Measurements from ENCODE around the gene FOXC1. TPM values are rescaled to one million over a fixed set of nuclear protein-coding genes. Genes with fewer than 3 reads are reported as not detected.

FOXC1 gene
- total and polyA plus RNA-seq, 2 experiments from 2014 or later, result 0.10 to 0.13 TPM

- TF ChIP-seq, protein P1, sequence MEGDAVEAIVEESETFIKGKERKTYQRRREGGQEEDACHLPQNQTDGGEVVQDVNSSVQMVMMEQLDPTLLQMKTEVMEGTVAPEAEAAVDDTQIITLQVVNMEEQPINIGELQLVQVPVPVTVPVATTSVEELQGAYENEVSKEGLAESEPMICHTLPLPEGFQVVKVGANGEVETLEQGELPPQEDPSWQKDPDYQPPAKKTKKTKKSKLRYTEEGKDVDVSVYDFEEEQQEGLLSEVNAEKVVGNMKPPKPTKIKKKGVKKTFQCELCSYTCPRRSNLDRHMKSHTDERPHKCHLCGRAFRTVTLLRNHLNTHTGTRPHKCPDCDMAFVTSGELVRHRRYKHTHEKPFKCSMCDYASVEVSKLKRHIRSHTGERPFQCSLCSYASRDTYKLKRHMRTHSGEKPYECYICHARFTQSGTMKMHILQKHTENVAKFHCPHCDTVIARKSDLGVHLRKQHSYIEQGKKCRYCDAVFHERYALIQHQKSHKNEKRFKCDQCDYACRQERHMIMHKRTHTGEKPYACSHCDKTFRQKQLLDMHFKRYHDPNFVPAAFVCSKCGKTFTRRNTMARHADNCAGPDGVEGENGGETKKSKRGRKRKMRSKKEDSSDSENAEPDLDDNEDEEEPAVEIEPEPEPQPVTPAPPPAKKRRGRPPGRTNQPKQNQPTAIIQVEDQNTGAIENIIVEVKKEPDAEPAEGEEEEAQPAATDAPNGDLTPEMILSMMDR (conservative IDR thresholded peaks at IDR 0.05; ENCODE audit: low read depth in 2 of 2), result no peak
- TF ChIP-seq, protein P2, sequence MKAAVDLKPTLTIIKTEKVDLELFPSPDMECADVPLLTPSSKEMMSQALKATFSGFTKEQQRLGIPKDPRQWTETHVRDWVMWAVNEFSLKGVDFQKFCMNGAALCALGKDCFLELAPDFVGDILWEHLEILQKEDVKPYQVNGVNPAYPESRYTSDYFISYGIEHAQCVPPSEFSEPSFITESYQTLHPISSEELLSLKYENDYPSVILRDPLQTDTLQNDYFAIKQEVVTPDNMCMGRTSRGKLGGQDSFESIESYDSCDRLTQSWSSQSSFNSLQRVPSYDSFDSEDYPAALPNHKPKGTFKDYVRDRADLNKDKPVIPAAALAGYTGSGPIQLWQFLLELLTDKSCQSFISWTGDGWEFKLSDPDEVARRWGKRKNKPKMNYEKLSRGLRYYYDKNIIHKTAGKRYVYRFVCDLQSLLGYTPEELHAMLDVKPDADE (IDR thresholded peaks at IDR 0.05), result no peak
- TF ChIP-seq CREB1 (CRISPR knock-in tag; IDR thresholded peaks at IDR 0.05; ENCODE audit: low read depth) (no peak), POLR2AphosphoS5 (IDR thresholded peaks at IDR 0.05; ENCODE audit: low read depth) (no peak), JUNB (IDR thresholded peaks at IDR 0.05; ENCODE audit: unreplicated experiment) (no peak), EZH2 (IDR thresholded peaks at IDR 0.05; ENCODE audit: low read depth, unreplicated experiment) (no peak), ZNF114 (CRISPR knock-in tag; IDR thresholded peaks at IDR 0.05) (no peak)
- TF ChIP-seq, protein P3, sequence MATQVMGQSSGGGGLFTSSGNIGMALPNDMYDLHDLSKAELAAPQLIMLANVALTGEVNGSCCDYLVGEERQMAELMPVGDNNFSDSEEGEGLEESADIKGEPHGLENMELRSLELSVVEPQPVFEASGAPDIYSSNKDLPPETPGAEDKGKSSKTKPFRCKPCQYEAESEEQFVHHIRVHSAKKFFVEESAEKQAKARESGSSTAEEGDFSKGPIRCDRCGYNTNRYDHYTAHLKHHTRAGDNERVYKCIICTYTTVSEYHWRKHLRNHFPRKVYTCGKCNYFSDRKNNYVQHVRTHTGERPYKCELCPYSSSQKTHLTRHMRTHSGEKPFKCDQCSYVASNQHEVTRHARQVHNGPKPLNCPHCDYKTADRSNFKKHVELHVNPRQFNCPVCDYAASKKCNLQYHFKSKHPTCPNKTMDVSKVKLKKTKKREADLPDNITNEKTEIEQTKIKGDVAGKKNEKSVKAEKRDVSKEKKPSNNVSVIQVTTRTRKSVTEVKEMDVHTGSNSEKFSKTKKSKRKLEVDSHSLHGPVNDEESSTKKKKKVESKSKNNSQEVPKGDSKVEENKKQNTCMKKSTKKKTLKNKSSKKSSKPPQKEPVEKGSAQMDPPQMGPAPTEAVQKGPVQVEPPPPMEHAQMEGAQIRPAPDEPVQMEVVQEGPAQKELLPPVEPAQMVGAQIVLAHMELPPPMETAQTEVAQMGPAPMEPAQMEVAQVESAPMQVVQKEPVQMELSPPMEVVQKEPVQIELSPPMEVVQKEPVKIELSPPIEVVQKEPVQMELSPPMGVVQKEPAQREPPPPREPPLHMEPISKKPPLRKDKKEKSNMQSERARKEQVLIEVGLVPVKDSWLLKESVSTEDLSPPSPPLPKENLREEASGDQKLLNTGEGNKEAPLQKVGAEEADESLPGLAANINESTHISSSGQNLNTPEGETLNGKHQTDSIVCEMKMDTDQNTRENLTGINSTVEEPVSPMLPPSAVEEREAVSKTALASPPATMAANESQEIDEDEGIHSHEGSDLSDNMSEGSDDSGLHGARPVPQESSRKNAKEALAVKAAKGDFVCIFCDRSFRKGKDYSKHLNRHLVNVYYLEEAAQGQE (IDR thresholded peaks at IDR 0.05; ENCODE audit: unreplicated experiment), result no peak
Measured at GRCh38 chr6:1613688-1614447, 4.2 kb downstream of the FOXC1 start (continued).

DNA sequence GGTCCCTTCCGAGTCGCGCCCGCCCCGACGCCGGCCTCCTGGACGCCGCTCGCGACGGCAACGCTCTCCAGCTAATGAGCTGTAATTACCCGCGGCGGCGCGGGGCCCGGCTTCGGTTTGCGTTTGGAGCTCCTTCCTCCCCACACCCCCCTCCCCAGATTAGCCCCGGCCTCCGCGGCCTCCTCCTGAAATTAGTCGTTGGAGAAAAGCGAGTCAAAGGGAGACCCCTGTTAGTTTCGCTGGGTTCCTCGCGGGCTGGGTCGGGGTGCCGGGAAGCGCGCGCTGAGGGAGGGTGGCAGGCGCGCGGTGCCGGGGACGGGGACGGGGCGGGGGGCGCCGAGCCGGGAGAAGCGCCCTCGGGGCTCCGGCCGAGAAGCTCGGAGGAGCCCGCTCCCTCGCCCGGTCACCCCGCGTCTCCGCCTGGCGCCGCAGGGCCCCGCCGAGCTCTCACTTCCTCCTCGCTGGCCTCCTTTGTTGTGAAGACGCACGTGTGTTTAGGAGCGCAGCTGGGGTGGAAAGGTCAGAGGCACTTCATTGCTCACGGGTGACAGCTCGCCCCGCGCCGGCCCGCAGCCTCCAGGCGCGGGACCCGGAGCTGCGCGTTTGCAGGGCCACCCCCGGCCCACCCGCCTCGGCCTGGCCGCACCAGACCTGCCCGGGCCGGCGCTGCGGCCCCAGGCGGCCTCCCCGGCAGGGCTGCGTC lies 4.9 kb downstream of the FOXC1 start:
- Histone ChIP-seq H3K27me3 (ENCODE audit: insufficient read depth) (peaks cover 98% of the 10 kb centered on the region), H3F3A (replicated peaks; ENCODE audit: low read depth) (peaks cover 22% of the 10 kb centered on the region; the same call in 1 of the 2 replicates), H3K36me3 (ENCODE audit: insufficient read depth) (no peaks in the 10 kb centered on the region), H4K20me1 (replicated peaks; ENCODE audit: insufficient read depth) (peaks cover 28% of the 10 kb centered on the region), H3K4me2 (peak overlapping the region; percentile 66), H2AFZ (0 out of 2 replicates have a peak overlapping the region, but pooled peaks have one; percentile 32), H3K27ac (ENCODE audit: low read depth) (no peak overlapping the region), H3K4me3 (peak overlapping the region; percentile 39), H3K9me2 (ENCODE audit: insufficient read depth) (no peaks in the 10 kb centered on the region), H3K4me1 (ENCODE audit: insufficient read depth) (peaks cover 42% of the 10 kb centered on the region), H3K79me2 (replicated peaks; ENCODE audit: insufficient read depth) (no peaks in the 10 kb centered on the region)
- DNase-seq (ENCODE audit: low spot score), result peak; percentile 71
- Mint-ChIP-seq H3K9me3 (peaks cover 11% of the 10 kb centered on the region), H3K36me3 (ENCODE audit: low read depth) (no peaks in the 10 kb centered on the region; the same call in 2 of the 3 replicates), H3K4me3 (no peak overlapping the region), H3K4me1 (peaks cover 30% of the 10 kb centered on the region), H3K27ac (no peak overlapping the region), H3K27me3 (ENCODE audit: insufficient read depth, low read depth, poor library complexity) (peaks cover 84% of the 10 kb centered on the region)
- peak; percentile 11 for ATAC-seq
- no peak for TF ChIP-seq ZNF331 (CRISPR knock-in tag; IDR thresholded peaks at IDR 0.05; ENCODE audit: low read depth)
- TF ChIP-seq, protein P3 (IDR thresholded peaks at IDR 0.05; ENCODE audit: unreplicated experiment), result no peak
